ENCODE data around the gene HIVEP3.

GRCh38 chr1:41670217-41670957, 248.3 kb downstream of the HIVEP3 start:
- TF ChIP-seq, protein P1, sequence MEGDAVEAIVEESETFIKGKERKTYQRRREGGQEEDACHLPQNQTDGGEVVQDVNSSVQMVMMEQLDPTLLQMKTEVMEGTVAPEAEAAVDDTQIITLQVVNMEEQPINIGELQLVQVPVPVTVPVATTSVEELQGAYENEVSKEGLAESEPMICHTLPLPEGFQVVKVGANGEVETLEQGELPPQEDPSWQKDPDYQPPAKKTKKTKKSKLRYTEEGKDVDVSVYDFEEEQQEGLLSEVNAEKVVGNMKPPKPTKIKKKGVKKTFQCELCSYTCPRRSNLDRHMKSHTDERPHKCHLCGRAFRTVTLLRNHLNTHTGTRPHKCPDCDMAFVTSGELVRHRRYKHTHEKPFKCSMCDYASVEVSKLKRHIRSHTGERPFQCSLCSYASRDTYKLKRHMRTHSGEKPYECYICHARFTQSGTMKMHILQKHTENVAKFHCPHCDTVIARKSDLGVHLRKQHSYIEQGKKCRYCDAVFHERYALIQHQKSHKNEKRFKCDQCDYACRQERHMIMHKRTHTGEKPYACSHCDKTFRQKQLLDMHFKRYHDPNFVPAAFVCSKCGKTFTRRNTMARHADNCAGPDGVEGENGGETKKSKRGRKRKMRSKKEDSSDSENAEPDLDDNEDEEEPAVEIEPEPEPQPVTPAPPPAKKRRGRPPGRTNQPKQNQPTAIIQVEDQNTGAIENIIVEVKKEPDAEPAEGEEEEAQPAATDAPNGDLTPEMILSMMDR (IDR thresholded peaks at IDR 0.05), result no peak
- TF ChIP-seq, protein P2, sequence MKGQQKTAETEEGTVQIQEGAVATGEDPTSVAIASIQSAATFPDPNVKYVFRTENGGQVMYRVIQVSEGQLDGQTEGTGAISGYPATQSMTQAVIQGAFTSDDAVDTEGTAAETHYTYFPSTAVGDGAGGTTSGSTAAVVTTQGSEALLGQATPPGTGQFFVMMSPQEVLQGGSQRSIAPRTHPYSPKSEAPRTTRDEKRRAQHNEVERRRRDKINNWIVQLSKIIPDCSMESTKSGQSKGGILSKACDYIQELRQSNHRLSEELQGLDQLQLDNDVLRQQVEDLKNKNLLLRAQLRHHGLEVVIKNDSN (CRISPR knock-in tag; IDR thresholded peaks at IDR 0.05), result no peak
- no peak for TF ChIP-seq PRDM15 (CRISPR knock-in tag; IDR thresholded peaks at IDR 0.05)

Measured in WTC11 (cell line).